Peyer's patch (tissue), 4 donors: Measurements from ENCODE around the gene CCL16. TPM values are rescaled to one million over a fixed set of nuclear protein-coding genes. Genes with fewer than 3 reads are reported as not detected.
A peak's percentile ranks its signal among the peaks of the same experiment; 100 is the strongest.
"Not testable (repeated sequence)": the region's sequence is repeated elsewhere in the genome, so short reads cannot be mapped to it uniquely, and the experiment has no call there.

Experiments used
- DNase-seq, 3 donors: peaks; one replicate each; pipeline ENCODE4 v3.0.0-alpha.2; 2017 to 2019
- H3K27ac ChIP-seq, 4 donors: fragments of 200-600 bp; sonication (generic); one replicate each; pipeline ENCODE4 v1.5.1; 2016 to 2019
- H3K27me3 ChIP-seq, 2 donors: fragments of 200-600 bp; sonication (generic); one replicate each; pipeline ENCODE4 v1.5.1; 2019
- H3K36me3 ChIP-seq, 3 donors: fragments of 200-600 bp; sonication (generic); one replicate each; pipeline ENCODE4 v1.5.1; 2016 to 2019
- H3K4me1 ChIP-seq, 4 donors: fragments of 200-600 bp; sonication (generic); one replicate each; pipeline ENCODE4 v1.5.1; 2016 to 2019
- H3K4me3 ChIP-seq, 4 donors: fragments of 200-600 bp; sonication (generic); 1 replicate in 3 of 4; 2 replicates in 1 of 4; pipeline ENCODE4 v1.5.1; 2016 to 2019; ENCODE audit warnings: mild to moderate bottlenecking in 1 of 4
- H3K9me3 ChIP-seq, 4 donors: fragments of 200-600 bp; sonication (generic); one replicate each; pipeline ENCODE4 v1.5.1; 2016 to 2019; ENCODE audit warnings: mild to moderate bottlenecking in 1 of 4
- POLR2A ChIP-seq, 2 donors: fragments of 450-650 bp; IDR thresholded peaks; one replicate each; pipeline ENCODE4 v1.5.1; 2017; ENCODE audit warnings: antibody characterized with exemption in 2 of 2, mild to moderate bottlenecking in 2 of 2, moderate library complexity in 2 of 2
- total RNA-seq, 4 donors: library from RNA; depleted of rRNA; stranded (reverse); fragments of >200 nt; gene quantifications; one replicate each; pipeline ENCODE4 v1.1.0, GENCODE V29; 2016
- TF ChIP-seq, protein P1 (sequence below), 6 experiments: fragments of 450-650 bp in 4 of 6; fragments of 200-600 bp in 2 of 6; sonication (generic) in 1 of 6; IDR thresholded peaks; one replicate each; pipeline ENCODE4 v1.5.1; 2017 to 2019; ENCODE audit warnings: antibody characterized with exemption in 6 of 6, mild to moderate bottlenecking in 3 of 6, moderate library complexity in 1 of 6

Gene CCL16
- total RNA-seq, 4 donors from 2014 or later, result 0.54 to 1.1 TPM; not detected in 2

DNA sequence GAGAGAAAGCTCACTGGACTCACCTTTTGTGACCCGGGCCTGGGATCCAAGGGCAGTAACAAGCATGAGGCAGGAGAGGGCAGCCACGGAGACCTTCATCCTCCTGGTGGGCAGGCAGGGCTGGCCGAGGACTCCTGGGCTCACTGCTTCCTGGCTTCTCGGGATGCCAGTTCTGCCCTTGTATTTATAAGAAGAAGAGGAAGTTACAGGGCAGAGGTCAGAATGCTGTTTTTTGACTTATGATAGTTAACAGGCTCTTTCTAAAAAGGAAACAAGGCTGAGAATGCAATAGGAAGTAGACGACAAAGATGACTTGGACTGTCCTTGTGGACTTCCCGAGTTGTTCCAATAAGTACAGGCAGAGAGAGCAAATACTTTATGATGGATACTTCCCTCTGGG lies 36.5 kb upstream of the CCL16 start, which contains the start of gene CCL23:
CCL23 (minus strand) TSS at position 174 of the 400 bp plus-strand sequence; CDS start at position 99, 75 bp downstream.
- Histone ChIP-seq H3K27ac (no peak within 1 kb of the TSS), H3K4me3 (no peak within 1 kb of the TSS), H3K36me3 (no peaks in the 10 kb centered on the region), H3K9me3 (no peaks in the 10 kb centered on the region), H3K27me3 (no peaks in the 10 kb centered on the region), H3K4me1 (no peaks in the 10 kb centered on the region)
- no peak for DNase-seq
- TF ChIP-seq POLR2A (IDR thresholded peaks at IDR 0.05), result no peak
- TF ChIP-seq, protein P1, sequence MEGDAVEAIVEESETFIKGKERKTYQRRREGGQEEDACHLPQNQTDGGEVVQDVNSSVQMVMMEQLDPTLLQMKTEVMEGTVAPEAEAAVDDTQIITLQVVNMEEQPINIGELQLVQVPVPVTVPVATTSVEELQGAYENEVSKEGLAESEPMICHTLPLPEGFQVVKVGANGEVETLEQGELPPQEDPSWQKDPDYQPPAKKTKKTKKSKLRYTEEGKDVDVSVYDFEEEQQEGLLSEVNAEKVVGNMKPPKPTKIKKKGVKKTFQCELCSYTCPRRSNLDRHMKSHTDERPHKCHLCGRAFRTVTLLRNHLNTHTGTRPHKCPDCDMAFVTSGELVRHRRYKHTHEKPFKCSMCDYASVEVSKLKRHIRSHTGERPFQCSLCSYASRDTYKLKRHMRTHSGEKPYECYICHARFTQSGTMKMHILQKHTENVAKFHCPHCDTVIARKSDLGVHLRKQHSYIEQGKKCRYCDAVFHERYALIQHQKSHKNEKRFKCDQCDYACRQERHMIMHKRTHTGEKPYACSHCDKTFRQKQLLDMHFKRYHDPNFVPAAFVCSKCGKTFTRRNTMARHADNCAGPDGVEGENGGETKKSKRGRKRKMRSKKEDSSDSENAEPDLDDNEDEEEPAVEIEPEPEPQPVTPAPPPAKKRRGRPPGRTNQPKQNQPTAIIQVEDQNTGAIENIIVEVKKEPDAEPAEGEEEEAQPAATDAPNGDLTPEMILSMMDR (IDR thresholded peaks at IDR 0.05), result no peak

DNA sequence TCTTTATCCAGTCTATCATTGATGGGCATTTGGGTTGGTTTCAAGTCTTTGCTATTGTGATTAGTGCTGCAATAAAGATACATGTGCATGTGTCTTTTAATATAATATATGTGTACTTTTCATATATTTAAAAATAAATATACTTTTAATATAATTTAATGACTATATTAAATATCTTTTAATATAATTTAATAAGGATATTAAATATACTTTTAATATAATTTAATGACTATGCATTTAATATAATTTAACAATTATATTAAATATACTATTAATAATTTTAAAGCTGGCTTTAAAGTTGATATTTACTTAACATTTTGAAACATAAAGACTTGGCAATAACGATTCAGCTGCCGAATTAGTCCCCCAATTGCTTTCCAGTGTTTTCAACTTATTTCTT lies 35.3 kb upstream of the CCL16 start:
- no peaks in the 10 kb centered on the region for H3K27me3 ChIP-seq
- no peak overlapping the region for H3K27ac ChIP-seq
- no peak for TF ChIP-seq POLR2A (IDR thresholded peaks at IDR 0.05)
- TF ChIP-seq, protein P1 (IDR thresholded peaks at IDR 0.05), result no peak
- no peaks in the 10 kb centered on the region for H3K4me1 ChIP-seq
- no peaks in the 10 kb centered on the region for H3K36me3 ChIP-seq
- no peak overlapping the region for H3K4me3 ChIP-seq
- no peak for DNase-seq
- no peaks in the 10 kb centered on the region for H3K9me3 ChIP-seq

DNA sequence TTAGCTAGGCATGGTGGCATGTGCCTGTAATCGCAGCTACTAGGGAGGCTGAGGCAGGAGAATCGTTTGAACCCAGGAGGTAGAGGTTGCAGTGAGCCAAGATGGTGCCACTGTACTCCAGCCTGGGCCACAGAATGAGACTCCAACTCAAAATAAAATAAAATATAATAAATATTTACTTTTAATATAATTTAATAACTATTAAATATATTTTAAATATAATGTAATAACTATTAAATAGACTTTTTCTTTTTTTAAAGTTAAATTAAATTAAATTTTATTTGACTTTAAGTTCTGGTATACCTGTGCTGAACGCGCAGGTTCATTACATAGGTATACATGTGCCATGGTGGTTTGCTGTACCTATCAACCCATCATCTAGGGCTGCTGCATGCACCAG lies 34.6 kb upstream of the CCL16 start:
- H3K4me1 ChIP-seq, H3K36me3 ChIP-seq, H3K9me3 ChIP-seq, H3K27ac ChIP-seq, H3K4me3 ChIP-seq, DNase-seq, H3K27me3 ChIP-seq: not testable (repeated sequence)

DNA sequence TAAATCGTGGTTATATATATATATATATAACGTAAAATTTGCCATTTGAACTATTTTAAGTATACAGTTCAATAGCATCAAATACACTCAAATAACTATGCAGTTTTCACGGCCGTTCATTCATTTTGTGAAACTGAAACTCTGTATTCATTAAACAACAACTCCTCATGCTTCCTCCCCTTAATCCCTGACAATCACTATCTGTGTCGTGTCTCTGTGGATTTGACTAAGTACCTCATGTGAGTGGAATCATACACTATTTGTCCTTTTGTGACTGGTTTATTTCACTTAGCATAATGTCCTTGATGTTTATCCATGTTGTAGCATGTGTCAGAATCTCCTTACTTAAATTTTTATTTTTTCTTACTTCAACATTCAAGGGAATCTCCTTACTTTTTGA lies 33.6 kb upstream of the CCL16 start:
- Histone ChIP-seq H3K4me1 (no peaks in the 10 kb centered on the region), H3K4me3 (no peak overlapping the region), H3K27me3 (no peaks in the 10 kb centered on the region), H3K9me3 (no peaks in the 10 kb centered on the region), H3K27ac (no peak overlapping the region), H3K36me3 (no peaks in the 10 kb centered on the region)
- TF ChIP-seq, protein P1 (IDR thresholded peaks at IDR 0.05), result no peak
- TF ChIP-seq POLR2A (IDR thresholded peaks at IDR 0.05), result no peak
- DNase-seq, result no peak

DNA sequence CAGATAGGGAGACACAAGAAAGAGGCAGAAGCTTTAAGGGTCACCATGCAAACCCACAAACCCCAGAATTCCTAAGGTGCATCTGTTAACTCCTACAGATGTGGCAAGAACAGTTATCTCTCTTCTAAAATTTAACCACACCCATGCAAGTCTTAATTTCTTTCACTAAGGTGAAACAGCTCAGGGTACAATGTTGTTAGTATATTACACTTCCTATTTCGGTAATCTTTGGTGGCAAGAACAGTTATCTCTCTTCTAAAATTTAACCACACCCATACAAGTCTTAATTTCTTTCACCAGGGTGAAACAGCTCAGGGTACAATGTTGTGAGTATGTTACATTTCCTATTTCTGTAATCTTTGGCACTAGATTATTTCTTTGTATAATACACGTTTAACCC lies 29.9 kb upstream of the CCL16 start:
- H3K9me3 ChIP-seq, result no peaks in the 10 kb centered on the region
- no peak overlapping the region for H3K4me3 ChIP-seq
- H3K27ac ChIP-seq, result no peak overlapping the region
- TF ChIP-seq, protein P1 (IDR thresholded peaks at IDR 0.05), result no peak
- no peak for TF ChIP-seq POLR2A (IDR thresholded peaks at IDR 0.05)
- H3K27me3 ChIP-seq, result no peaks in the 10 kb centered on the region
- no peak for DNase-seq
- no peaks in the 10 kb centered on the region for H3K4me1 ChIP-seq
- no peaks in the 10 kb centered on the region for H3K36me3 ChIP-seq

DNA sequence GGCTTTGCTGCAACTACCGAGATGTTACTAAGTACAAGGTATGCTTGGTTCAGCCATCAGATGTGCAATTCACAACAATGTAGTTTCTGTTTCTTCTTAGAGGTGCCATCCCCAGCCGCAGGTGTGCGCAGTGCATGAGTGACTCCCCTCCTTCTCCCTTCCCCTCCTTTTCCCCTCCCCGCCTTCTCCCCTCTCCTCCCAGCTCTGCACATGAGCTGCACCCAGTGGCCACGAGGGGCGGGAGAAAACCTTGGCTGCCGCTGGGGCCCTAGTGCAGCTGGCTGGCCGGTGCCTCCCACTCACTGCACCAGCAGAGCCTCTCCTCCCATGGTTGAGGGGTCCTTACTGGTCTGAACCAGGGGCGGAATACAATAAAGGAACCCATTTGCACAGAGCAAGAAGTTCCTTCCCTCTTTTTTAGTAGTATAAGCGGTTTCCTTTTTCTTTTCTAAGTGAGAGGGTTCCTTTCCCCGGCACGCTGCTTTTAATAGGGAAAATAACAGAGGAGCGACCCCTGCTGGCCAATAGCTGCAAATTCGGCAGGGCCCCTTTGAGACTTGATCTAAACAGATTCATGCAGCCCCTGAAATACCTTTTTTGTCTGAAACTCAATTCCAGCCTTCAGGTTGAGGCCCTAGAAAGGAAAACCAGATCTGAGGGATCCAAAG lies 27.8 kb upstream of the CCL16 start:
- Histone ChIP-seq H3K27ac (no peak overlapping the region), H3K9me3 (no peaks in the 10 kb centered on the region), H3K4me1 (no peaks in the 10 kb centered on the region), H3K4me3 (no peak overlapping the region), H3K27me3 (no peaks in the 10 kb centered on the region), H3K36me3 (no peaks in the 10 kb centered on the region)
- no peak for TF ChIP-seq POLR2A (IDR thresholded peaks at IDR 0.05)
- TF ChIP-seq, protein P1 (IDR thresholded peaks at IDR 0.05), result peak in 4 of 6 experiments; percentile 28 to 48 (median 36)
- peak in 1 of 3 donors; percentile 66 for DNase-seq
